ENCODE measurements around the gene TPM2. TPM values are rescaled to one million over a fixed set of nuclear protein-coding genes. Genes with fewer than 3 reads are reported as not detected.
A peak's percentile ranks its signal among the peaks of the same experiment; 100 is the strongest.

Gene TPM2
- total and polyA plus RNA-seq, 9 of the 15 experiments (the other 6 are each of a cell fraction or from before 2014, with no cell fraction given), result 0.28 to 16.1 (median 4.5) TPM

- peaks cover 48% of the 10 kb centered on the region; the same call in 2 of the 3 replicates for H3K36me3 ChIP-seq (ENCODE audit: control insufficient read depth, insufficient read depth, low read length)
- WGBS (ENCODE audit: insufficient coverage, low coverage, missing lambda C conversion rate), result 0% methylated on average over 8 of the region's 49 CpGs
- peak within 1 kb of the TSS; percentile 76 for H2AFZ ChIP-seq (ENCODE audit: low read depth, low read length)
- H3K4me2 ChIP-seq (ENCODE audit: insufficient read depth, low read length), result peak within 1 kb of the TSS; percentile 94
- intact Hi-C loops (cut with micrococcal nuclease), result loop anchor here (2.0 to 10.0 kb wide), 3 partner anchors 17 to 83 kb away; partner anchors contain the start of genes GBA2, HINT2, RGP1 and SPAG8
- H3K9ac ChIP-seq (ENCODE audit: insufficient read depth in 1 of 2, low read depth in 2 of 2, low read length in 2 of 2), result peak within 1 kb of the TSS; percentile 85 to 96
- peak within 1 kb of the TSS; percentile 97 for H3K27ac ChIP-seq (ENCODE audit: extremely low read depth, low read depth, low read length)
- FAIRE-seq (peak; percentile 87), ATAC-seq (peak; percentile 84), DNase-seq (ENCODE audit: extremely low read depth in 1 of 4, low spot score in 3 of 4) (peak in 3 of 4 experiments; percentile 78 to 94 (median 88))
- H3K27me3 ChIP-seq (ENCODE audit: control insufficient read depth in 2 of 2, insufficient read depth in 2 of 2, low read length in 2 of 2), result no peaks in the 10 kb centered on the region
- peaks cover 66% of the 10 kb centered on the region for H3K79me2 ChIP-seq (ENCODE audit: control insufficient read depth, insufficient read depth, low read length)
- in situ Hi-C loops (cut with MboI), result no loop called here
- H4K20me1 ChIP-seq (replicated peaks; ENCODE audit: control insufficient read depth, insufficient read depth, low read length), result peaks cover 11% of the 10 kb centered on the region; the same call in 1 of the 2 replicates
- peaks cover under 1% of the 10 kb centered on the region for H3K9me1 ChIP-seq (ENCODE audit: control insufficient read depth, insufficient read depth, low read length)
- ChIA-PET POLR2A (interaction anchor here (0.6 to 2.8 kb wide), 21 partner anchors 10 to 630 kb away, joined by 3 to 13 read pairs (median 5); partner anchors contain the start of genes CCDC107, GBA2, RGP1 and RMRP), CTCF (ENCODE audit: low intra/inter-chr PET ratio) (no interaction called here)
- no peaks in the 10 kb centered on the region for H3K9me3 ChIP-seq (replicated peaks; ENCODE audit: control insufficient read depth, insufficient read depth, low read depth, low read length)
- BruUV-seq (replicated peaks), result no TSS peak
- H3K4me3 ChIP-seq, result peak within 1 kb of the TSS; percentile 85
- peaks cover 30 to 35% of the 10 kb centered on the region in 2 experiments for H3K4me1 ChIP-seq (replicated peaks in 1 of 2; ENCODE audit: control insufficient read depth in 2 of 2, insufficient read depth in 2 of 2, low read length in 2 of 2)
- TF ChIP-seq NRF1 (conservative IDR thresholded peaks at IDR 0.05 in 1 of 2, IDR thresholded peaks at IDR 0.05 in 1 of 2) (peak; percentile 77 to 83), PKNOX1 (IDR thresholded peaks at IDR 0.05) (no peak), POLR2AphosphoS5 (IDR thresholded peaks at IDR 0.05; ENCODE audit: control insufficient read depth, insufficient read depth, low read depth, low read length) (peak; percentile 14; the same call in 1 of the 2 replicates), ATF4 (CRISPR knock-in tag; IDR thresholded peaks at IDR 0.05) (no peak), FOXA3 (CRISPR knock-in tag; conservative IDR thresholded peaks at IDR 0.05 in 1 of 2, IDR thresholded peaks at IDR 0.05 in 1 of 2) (no peak), POLR2G (IDR thresholded peaks at IDR 0.05; ENCODE audit: low read depth, low read length) (peak; percentile 95), JUND (IDR thresholded peaks at IDR 0.05; ENCODE audit: borderline replicate concordance, low read depth, low read length) (no peak), JUND (tag; IDR thresholded peaks at IDR 0.05; ENCODE audit: borderline replicate concordance, low read depth, low read length) (peak; percentile 57; the same call in 1 of the 3 replicates), VEZF1 (CRISPR knock-in tag; IDR thresholded peaks at IDR 0.05) (peak; percentile 99), ATF3 (IDR thresholded peaks at IDR 0.05) (peak; percentile 35; the same call in 1 of the 2 replicates), ATF3 (CRISPR knock-in tag; conservative IDR thresholded peaks at IDR 0.05) (no peak), ADNP (tag; IDR thresholded peaks at IDR 0.05) (no peak), FOS (IDR thresholded peaks at IDR 0.05; ENCODE audit: extremely low read depth, insufficient read length) (no peak), POLR2A (conservative IDR thresholded peaks at IDR 0.05) (peak; percentile 67; the same call in 1 of the 2 replicates), CREBBP (IDR thresholded peaks at IDR 0.05; ENCODE audit: low read depth, low read length) (no peak)
- TF ChIP-seq, protein P1, sequence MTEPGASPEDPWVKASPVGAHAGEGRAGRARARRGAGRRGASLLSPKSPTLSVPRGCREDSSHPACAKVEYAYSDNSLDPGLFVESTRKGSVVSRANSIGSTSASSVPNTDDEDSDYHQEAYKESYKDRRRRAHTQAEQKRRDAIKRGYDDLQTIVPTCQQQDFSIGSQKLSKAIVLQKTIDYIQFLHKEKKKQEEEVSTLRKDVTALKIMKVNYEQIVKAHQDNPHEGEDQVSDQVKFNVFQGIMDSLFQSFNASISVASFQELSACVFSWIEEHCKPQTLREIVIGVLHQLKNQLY (CRISPR knock-in tag; conservative IDR thresholded peaks at IDR 0.05), result no peak
Observed at GRCh38 chr9:35732185-35732799, 42.6 kb upstream of the TPM2 start, which contains the start of the genes CREB3 and TLN1. Gene CREB3 (plus strand): TSS chr9:35732666. CDS start chr9:35732773, 107 bp downstream. Gene TLN1 (minus strand): TSS chr9:35732195. CDS start chr9:35725694, 6,501 bp downstream.
